GM18508 (cell line): ENCODE data around the gene DCBLD1.

ENCODE experiments used
- ATAC-seq: cut with Tn5 transposase; IDR thresholded peaks from one replicate; pipeline ENCODE4 v1.9.1; 2021; ENCODE audit warnings: moderate number of reproducible peaks; ENCODE audit not compliant: insufficient read depth, unreplicated experiment

Gene DCBLD1

DNA sequence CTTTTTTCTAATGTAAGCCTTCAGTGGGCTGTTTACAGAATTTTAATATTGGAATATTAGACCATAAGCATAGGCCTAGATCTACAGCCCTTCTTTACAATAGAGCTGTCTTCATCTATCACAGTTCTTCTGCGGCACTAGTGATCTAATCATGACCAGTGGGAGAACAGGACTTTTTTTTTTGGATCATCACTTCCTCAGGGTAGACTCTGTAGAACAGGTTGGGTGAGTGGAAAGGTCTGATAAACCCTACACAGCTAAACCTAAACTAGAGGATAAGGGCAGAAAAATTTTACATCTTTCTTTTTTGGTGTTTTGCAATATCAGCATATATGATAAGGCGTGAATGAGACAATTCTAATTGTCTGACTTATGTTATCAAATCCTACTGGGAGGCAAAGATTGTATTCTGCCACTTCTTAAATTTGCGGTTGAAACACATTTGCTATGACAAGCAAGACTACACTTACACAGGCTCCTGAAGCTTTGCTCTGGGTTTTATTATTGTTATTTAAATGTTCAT is 67.7 kb downstream of the DCBLD1 start:
- ATAC-seq, result no peak

DNA sequence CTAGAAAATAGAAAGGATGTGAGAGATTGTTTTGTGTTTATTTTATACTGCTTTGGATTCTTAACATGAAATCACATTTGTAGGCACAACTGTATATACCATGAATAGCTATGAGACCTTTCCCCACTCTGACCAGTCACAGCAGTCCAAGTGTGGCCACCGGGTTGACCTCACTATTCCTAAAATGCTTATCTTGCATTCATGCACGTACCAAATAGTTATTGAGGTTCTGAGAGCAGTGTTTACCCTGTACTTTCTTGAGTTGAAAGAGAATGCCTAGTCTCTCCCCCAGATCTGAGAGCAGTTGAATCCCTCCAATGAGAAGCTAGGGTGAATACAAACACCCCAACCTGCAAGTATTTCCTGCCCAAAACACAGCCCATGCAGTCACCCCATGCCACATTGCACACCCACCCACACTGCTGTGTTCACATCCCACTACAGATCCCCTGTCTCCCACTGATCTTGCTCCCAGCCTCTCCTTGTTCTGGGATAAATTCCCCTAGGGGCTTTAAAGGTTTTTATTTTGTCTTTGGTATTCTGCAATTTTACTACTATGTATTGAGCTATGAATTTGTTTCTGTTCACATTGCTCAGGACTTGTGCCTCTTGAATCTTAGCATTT is 68.3 kb downstream of the DCBLD1 start:
- ATAC-seq, result no peak

DNA sequence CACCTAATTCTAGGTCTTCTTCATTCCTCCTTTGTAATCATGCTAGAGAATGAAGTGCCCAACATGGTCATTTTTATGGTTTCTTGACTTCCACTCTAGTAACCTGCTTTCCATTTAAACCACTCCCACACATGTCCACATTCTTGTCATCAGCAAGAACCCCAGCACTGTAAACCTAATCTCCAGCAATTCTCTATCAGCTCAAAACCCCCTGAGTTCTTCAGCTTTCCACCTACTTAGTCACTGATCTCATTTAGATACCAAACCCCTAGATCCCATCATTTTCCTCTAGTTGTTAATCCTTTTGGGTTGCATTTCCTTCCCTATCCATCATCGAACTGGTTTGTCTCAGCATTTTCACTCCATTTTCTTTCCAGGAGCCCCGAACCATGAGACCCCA is 70.1 kb downstream of the DCBLD1 start:
- ATAC-seq, result no peak

DNA sequence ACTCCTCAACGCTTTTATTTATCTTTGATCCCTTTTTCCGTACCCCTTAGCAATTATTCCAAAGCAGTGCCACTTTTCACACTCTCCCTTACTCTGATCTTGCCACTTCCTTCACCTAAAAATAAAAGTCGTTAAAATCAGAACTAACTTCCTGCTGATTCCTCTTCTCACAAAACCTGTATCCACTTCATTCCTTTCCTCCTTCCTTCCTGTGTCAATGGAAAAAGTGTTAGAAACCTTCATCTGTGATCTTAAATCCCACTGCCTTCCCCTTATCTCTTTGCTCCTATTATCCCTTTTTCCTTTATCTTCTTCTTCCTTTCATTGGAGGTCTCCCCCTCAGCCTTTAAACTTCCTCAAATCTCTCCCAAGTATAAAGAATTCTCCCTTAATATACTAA is 70.7 kb downstream of the DCBLD1 start:
- no peak for ATAC-seq

DNA sequence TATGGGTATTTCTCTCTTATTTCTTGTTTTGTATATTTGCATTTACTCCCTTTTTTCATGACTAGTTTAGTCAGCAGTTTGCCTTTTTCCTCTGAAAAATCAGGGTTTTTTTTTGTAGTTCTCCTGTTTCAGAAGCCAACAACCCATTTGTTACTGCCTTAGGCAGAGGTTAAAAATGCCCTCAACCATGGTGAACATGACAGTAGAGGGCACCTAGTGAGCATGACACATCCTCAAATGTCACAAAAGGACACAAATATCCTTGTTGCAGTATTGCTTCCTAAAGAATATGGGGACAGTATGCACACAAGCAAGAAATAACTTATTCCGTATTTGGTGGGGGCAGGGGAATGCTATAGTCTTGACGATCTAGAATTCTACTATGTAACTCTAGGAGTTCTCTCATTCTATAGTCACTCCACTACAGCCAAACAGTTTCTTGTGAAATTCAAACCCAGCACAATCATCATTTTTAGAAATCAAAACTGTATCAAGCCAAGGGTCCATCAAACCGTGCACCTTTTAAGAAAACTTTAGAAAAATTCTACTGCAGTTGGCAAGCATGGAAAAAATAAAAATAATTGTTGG is 72.9 kb downstream of the DCBLD1 start:
- no peak for ATAC-seq

DNA sequence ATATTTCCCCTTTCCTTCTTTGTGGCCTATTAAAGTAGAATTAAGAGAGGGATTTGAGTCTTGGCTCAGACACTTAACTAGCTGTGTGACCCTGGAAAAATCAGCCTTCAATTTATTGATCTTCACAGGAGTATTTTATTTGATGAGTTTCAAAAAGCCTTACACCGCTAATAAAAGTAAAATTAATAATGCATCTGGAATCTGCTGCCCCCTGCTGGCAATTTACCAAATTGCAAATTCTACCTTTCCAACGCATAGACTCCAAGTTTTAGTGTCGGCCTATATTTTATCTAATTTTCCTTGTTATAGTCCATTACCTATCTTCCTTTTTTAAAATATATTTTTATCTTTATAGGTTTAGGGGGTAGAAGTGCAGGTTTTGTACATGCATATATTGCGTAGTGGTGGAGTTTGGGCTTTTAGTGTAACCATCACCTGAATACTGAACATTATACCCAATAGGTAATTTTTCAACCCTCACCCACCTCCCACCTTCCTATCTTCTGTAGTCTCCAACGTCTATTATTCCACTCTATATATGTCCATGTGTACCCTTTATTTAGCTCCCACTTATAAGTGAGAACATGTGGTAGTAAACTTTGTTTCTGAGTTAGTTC is 73.5 kb downstream of the DCBLD1 start:
- ATAC-seq, result no peak

DNA sequence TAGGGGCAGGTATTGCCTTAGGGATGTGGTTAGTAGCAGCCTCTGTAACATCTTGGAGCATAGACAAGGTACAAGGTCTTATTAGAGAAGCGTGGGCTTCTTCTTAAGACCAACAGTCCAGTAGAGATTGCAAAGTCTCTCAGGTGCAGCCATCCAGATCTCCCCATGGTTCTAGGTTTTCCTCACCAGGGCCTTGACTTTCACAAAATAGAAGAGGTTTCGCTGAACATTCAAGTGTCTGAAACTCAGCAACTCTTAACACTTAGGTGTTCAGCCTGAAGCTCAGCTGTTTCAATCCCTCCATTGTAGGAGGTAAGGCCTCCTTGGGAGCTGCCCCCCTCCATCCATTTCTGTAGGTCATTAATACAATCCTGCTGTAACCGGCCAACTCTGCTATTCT is 75.5 kb downstream of the DCBLD1 start:
- no peak for ATAC-seq

DNA sequence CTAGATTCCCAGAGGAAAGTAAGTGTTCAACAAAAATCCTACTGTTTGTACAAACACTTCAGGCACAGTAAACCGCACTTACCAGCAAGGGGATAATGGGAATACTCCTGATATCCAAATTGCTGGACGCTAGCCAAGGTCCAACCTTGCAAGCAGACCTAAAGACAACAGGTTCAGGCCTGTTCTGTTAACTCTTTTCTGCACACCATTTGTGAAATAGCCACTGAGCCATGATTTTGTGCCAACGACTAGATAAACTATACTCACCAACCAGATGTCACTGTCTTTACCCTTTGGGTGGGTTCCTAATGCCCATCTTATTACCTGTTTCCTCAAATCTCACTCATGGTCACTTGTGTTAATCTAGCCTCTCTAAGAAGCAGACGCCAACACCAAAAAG is 76.3 kb downstream of the DCBLD1 start:
- no peak for ATAC-seq

DNA sequence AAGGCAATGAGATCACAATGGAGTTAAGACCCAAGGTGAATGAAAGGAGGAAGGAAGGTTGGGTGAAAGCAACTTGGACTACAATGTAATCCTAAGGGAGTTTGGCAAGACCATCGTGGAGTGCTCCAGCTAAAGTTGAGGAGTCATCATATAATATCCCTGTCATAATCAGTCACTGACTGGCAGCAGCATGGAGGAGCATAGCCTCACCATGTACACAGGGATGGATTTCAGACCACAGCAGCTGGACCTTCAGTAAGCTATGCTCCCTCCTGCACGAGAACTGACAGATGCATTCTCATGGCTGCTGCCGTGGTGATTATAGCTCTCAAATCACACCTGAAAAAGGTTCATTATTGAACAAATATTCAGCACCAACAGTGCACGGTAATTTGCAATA is 76.8 kb downstream of the DCBLD1 start:
- no peak for ATAC-seq

DNA sequence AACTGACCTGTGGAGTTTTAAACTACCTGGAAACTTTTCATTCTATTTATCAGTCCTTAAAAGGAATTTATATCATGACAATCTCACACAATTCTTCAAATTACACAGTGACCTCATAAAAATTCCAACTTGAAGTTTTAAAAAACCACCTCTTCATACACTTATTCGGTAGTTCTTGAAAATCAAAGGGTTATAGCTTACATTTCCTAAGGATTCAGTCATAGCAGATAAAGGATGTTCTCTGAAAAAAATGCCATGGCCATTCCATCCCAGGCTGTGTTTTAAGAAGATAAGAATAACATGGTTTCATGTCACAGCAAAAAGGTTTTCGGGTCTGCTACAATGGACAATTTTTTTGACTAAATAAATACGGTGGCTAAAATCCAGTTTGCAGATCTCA is 78.7 kb downstream of the DCBLD1 start:
- no peak for ATAC-seq

DNA sequence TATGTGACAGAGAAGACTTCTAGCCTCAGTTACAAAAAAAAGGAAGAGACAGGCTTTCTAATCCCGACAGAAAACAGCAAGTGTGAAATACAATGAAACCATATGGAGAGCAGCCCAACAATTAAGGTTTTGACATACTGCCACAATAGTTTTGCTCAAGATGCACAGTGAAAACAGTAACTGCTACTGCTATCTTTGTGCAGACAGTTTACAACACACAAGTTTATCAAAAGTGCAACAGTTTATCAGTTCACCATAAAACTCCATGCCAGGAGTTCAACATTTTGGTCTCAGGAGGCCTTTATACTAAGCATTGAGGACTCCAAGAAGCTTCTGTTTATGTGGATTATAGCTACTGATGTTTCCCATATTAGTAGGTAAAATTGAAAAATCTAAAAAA is 82.2 kb downstream of the DCBLD1 start:
- ATAC-seq, result no peak

DNA sequence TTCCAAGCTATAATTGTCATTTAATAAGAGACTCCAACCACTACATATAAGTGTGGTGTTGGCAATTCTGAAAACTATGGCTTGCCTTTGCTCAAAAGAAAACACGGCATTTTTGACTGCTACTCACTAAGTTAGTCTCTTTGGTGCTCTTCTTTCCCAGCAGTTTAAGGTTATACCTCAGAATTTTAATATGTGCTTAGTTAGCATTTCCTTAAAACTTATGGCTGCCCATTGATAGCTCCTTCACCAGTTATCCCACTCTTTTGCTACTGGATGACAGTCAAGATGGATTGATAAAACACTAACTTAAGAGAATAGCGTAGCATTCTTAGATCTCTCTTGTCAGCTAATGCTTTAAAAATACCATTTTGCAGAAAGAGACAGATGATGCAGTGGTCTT is 85.8 kb downstream of the DCBLD1 start:
- ATAC-seq, result no peak

DNA sequence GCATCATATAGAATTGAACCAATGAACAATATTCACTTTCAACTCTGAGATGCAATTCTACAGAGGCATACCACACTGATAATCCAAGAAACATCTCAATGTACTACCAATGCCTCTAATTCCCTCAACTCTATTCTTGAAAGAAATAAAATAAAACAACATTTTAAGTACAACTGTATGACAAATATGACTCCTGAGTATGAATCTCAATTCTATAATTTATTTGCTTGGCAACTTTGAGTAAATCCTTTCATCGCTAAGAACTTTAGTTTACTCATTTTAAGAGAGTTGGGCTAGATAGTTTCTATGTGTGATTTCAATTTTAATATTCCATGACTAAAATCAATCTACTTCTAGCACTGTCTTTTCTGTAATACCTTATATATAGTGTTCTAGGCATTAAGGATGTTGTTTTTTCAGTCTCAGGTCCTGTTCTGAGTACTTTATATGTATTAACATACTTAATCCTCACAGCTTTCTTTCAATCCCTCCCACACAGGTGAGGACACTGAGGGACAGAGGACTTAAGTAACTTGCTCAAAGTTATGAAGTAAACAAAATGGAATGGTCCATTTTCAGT is 86.4 kb downstream of the DCBLD1 start:
- no peak for ATAC-seq

DNA sequence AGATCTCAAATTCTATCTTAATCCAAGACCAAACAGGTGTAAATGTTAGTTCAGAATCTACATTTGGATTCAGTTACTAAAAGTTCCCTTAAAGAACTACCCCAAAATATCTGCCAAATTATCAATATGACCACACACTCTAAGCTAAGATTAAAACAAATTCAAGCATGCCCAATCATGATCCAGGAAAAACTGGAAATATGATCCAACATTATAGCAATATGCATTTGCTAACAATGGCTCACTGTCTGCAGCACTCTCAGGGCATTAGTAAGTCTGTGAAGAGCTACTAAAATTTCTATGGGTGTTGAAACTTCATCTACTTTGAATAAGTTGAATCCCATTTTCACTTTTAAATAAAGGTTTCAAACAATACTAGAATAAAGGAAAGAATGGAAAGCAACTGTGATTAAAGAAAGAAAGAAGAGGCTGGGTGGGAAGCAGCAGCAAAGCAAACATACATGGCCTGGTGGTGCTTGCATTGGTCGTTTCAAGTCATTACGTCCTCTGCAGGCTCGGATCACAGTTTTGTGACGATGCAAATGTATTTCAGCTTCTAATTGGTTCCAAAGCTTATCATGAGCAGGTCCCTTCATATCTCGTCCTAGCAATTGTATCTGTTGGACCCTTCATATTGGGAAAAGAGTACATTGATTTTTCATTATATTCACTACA is 90.7 kb downstream of the DCBLD1 start:
- no peak for ATAC-seq

DNA sequence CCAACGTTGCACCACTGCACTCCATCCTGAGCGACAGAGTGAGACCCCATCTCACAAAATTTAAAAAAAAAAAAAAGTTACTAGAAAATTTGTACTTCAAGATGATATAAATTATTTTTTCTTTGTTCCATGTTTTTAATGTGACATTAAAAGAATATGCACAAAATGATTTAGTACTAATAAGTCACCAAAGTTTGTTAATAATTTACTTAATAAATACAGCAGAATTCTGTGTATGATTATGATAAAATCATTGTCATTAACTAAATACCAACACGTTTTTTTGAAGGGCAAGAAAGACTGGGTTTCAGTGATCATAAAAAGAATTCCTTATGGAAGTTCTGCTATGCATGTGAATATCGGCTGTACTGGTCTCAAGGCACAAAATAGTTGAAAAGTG is 91.7 kb downstream of the DCBLD1 start:
- ATAC-seq, result no peak

DNA sequence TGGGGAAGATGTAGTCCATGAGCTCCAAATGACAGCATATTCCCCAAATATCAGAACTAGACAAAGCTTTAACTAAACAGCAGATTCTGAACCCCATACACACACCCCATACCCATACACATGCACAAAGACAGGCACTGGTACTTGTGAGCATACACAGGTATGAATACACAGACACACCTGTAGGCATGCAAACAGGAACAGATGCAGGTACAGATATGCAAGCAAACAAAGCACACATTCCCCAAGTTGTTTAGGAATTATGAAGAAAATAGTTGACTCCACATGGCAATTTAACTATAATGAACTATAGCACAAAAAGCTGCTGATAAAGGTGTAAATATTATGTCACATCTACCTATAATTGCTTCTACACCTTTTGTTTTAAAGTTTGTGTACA is 103.2 kb downstream of the DCBLD1 start:
- ATAC-seq, result no peak

DNA sequence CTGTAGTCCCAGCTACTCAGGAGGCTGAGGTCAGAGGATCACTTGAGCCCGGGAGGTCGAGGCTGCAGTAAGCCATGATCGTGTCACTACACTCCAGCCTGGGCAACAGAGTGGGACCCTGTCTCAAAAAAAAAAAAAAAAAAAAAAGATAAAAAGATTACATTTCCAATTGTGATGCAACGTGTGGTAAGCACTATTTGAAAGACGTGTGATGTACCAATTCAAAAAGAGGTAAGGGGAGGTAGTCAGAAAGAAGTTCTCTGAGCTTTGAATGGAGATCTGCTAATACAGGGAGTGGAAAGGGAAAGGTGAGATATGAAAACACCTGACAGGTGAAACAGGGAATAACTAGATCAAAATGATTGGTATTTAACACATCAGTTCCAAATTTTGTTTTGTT is 108.0 kb downstream of the DCBLD1 start:
- no peak for ATAC-seq

DNA sequence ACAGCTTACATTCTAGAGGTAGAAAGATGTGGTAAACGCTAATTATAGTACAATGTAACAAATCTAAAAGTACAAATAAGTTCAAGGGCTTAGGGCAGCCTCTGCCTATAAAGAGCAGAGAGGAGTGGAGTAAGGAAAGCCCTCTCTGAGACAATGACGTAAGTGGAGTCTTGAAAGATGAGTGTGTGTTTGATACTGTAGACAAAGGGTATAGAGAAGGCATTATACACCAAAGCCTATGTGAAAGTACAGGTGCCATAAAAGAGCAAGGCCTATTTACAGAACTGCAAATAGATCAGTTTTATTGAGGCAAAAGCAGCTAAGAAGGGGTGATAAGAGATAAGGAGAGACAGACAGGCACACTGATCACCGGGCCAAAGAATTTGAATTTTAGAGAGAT is 108.9 kb downstream of the DCBLD1 start:
- no peak for ATAC-seq

DNA sequence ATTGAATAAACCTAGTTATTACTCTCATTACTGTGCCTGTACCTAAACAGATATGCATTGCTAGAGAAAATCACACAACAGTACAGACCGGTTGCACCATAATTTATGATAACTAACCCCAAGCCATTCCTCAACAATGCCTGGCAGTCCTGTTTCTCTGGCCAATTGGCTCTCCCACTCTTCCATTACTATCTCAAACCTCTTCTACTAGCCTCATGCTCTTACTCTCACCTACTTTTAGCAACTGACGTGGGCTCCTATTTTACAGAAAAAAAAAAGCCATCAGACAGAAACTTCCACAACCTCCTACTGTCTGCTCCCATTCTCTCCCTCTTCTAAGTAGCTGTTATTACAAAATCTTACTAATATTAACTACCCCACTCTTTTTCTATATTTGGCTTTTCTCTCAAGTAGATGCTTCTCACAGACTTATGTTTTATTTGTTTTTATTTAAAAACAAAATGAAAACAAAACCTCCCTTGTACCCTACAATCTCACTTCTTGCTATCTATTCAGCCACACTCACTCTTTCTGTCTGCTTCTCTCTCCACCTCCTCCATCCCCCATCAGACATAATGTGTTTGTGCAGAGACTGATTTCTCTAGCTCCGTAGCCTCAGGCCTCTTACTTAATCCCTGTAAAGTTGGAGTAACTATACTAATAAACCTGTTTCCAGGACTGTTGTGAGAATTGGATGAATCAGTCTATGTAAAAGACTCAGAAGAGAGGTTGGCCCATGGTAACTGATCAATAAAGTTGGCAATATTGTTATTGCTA is 110.7 kb downstream of the DCBLD1 start:
- ATAC-seq, result no peak
